Left lung (tissue), 10 donors: ENCODE results near the gene UNC80. TPM values are rescaled to one million over a fixed set of nuclear protein-coding genes. Genes with fewer than 3 reads are reported as not detected.

Experiments
- ATAC-seq: fragments of 200-7000 bp; cut with Tn5 transposase; one replicate; pipeline ENCODE4 v1.9.1; 2020; ENCODE audit warnings: moderate library complexity
- DNase-seq, 4 donors: peaks; one replicate each; pipeline ENCODE4 v3.0.0-alpha.2; 2013 to 2020
- H3K27ac ChIP-seq, 2 donors: fragments of 200-600 bp; sonication (generic) in 1 of 2; one replicate each; pipeline versions ENCODE4 v1.5.0 to v1.8.0; 2020 to 2021
- H3K27me3 ChIP-seq, 2 donors: fragments of 200-600 bp; sonication (generic) in 1 of 2; one replicate each; pipeline versions ENCODE4 v1.5.0 to v1.8.0; 2020 to 2021
- H3K36me3 ChIP-seq, 2 donors: fragments of 200-600 bp; sonication (generic) in 1 of 2; one replicate each; pipeline versions ENCODE4 v1.5.0 to v1.8.0; 2020 to 2021
- H3K4me1 ChIP-seq, 2 donors: fragments of 200-600 bp; one replicate each; pipeline ENCODE4 v1.8.0; 2021
- H3K4me3 ChIP-seq, 2 donors: fragments of 200-600 bp; sonication (generic) in 1 of 2; one replicate each; pipeline versions ENCODE4 v1.5.0 to v1.8.0; 2020 to 2021; ENCODE audit warnings: mild to moderate bottlenecking in 1 of 2
- H3K9me3 ChIP-seq, 2 donors: fragments of 200-600 bp; sonication (generic) in 1 of 2; one replicate each; pipeline versions ENCODE4 v1.5.0 to v1.8.0; 2020 to 2021
- intact Hi-C, 2 donors: fragments of 100-400 bp; cut with DNase I; formaldehyde crosslinking; loops; one replicate each; pipeline versions ENCODE4 v1.11.2 to v1.14.2; 2022
- polyA plus RNA-seq, 6 donors: library from polyadenylated mRNA; unstranded; fragments of 120-200 nt; gene quantifications; one replicate each; pipeline ENCODE4 v1.2.1, GENCODE V29; 2013; ENCODE audit not compliant: insufficient read length in 6 of 6
- total RNA-seq, 2 donors: library from RNA; stranded (reverse); fragmentation: NEBNext Ultra II Directional; extraction: Animal tissue kit (Norgen Biotek cat#: 25700); gene quantifications; one replicate each; pipeline ENCODE4 v1.2.1, GENCODE V29; 2021
- TF ChIP-seq, protein P1 (sequence below), 2 donors: fragments of 200-600 bp; sonication (generic) in 1 of 2; IDR thresholded peaks; one replicate each; pipeline versions ENCODE4 v1.5.0 to v1.8.0; 2021; ENCODE audit warnings: antibody characterized with exemption in 2 of 2
- donor health status: DM: no; HTN: yes; CAD: no.
- donor health status: DM: no; HTN: no; CAD: no.

Gene UNC80
- total and polyA plus RNA-seq, 8 donors: 0.06 to 1.8 (median 1.3) TPM; not detected in 1

DNA sequence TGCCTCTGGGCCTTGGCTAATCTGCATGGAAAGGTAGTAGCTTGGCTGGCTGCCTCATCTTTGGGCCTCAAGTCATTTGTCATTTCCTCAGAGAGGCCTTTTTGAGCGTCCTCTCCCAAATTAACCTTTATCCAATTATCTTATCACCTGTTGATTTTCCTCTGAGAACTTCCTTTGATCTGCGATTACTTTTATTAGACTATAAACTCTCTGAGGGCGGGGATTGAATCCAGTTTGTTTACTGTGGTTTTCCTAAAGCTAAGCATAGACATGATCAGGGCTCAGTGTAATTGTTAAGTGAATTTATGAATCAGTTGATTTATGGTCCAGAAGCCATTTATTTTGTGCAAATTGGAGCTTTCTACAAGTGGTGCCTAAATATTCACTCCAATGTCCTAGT is 238.3 kb downstream of the UNC80 start:
- TF ChIP-seq, protein P1, sequence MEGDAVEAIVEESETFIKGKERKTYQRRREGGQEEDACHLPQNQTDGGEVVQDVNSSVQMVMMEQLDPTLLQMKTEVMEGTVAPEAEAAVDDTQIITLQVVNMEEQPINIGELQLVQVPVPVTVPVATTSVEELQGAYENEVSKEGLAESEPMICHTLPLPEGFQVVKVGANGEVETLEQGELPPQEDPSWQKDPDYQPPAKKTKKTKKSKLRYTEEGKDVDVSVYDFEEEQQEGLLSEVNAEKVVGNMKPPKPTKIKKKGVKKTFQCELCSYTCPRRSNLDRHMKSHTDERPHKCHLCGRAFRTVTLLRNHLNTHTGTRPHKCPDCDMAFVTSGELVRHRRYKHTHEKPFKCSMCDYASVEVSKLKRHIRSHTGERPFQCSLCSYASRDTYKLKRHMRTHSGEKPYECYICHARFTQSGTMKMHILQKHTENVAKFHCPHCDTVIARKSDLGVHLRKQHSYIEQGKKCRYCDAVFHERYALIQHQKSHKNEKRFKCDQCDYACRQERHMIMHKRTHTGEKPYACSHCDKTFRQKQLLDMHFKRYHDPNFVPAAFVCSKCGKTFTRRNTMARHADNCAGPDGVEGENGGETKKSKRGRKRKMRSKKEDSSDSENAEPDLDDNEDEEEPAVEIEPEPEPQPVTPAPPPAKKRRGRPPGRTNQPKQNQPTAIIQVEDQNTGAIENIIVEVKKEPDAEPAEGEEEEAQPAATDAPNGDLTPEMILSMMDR (IDR thresholded peaks at IDR 0.05): no peak
- DNase-seq (no peak), ATAC-seq (no peak)
- intact Hi-C loops: no loop called here
- Histone ChIP-seq H3K4me1 (peaks cover 0 to 23% of the 10 kb centered on the region in 2 donors), H3K36me3 (peaks cover 0 to 60% of the 10 kb centered on the region in 2 donors), H3K4me3 (no peak overlapping the region), H3K27me3 (no peaks in the 10 kb centered on the region), H3K27ac (no peak overlapping the region), H3K9me3 (no peaks in the 10 kb centered on the region)

DNA sequence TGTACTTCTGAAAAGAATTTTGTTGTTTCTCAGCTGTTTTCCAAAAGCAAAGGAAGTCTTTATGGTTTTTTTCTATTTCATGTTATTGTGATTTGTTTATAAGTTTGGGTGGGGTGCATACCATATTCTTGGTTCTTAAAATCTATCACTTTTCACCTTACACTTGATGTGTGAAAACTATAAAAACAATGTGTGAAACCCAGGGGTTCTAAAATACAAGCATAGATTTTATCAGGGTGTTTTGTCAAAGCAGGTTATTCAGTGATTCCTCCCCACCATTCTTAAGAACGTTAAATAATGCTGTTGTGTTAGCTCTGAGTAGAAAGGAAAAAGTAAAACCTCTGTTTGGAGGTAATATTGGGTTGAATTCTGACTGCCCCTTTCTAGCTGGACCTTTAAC is 248.5 kb downstream of the UNC80 start:
- DNase-seq (no peak), ATAC-seq (no peak)
- H3K4me1 ChIP-seq: no peaks in the 10 kb centered on the region
- no peaks in the 10 kb centered on the region for H3K27me3 ChIP-seq
- H3K27ac ChIP-seq: no peak overlapping the region
- no peaks in the 10 kb centered on the region for H3K9me3 ChIP-seq
- H3K36me3 ChIP-seq: peaks cover 0 to 99% of the 10 kb centered on the region in 2 donors
- intact Hi-C loops: no loop called here
- TF ChIP-seq, protein P1 (IDR thresholded peaks at IDR 0.05): no peak
- no peak overlapping the region for H3K4me3 ChIP-seq

DNA sequence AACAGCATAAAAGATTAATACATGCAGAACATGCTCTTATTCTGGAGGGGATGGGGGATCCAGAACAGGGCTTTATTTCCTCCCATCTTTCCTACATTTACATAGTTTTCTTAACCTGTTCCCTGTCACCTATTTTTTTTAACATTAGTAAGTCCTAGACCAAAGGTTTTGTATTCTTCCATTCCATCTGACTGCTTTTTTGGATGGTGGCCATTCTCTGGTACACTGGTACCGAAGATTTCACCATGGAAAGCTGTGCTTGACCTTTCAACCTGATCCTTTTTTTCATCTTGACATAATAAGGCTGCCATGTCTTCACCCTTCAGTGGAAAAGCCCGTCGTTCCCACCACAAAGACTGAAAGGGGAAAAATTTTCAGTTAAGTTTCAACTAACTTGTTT is 251.2 kb downstream of the UNC80 start:
- no peak overlapping the region for H3K4me3 ChIP-seq
- TF ChIP-seq, protein P1 (IDR thresholded peaks at IDR 0.05): no peak
- H3K27ac ChIP-seq: no peak overlapping the region
- no peak for DNase-seq
- H3K27me3 ChIP-seq: no peaks in the 10 kb centered on the region
- peaks cover 0 to 93% of the 10 kb centered on the region in 2 donors for H3K36me3 ChIP-seq
- H3K4me1 ChIP-seq: no peaks in the 10 kb centered on the region
- intact Hi-C loops: no loop called here
- no peak for ATAC-seq
- no peaks in the 10 kb centered on the region for H3K9me3 ChIP-seq

DNA sequence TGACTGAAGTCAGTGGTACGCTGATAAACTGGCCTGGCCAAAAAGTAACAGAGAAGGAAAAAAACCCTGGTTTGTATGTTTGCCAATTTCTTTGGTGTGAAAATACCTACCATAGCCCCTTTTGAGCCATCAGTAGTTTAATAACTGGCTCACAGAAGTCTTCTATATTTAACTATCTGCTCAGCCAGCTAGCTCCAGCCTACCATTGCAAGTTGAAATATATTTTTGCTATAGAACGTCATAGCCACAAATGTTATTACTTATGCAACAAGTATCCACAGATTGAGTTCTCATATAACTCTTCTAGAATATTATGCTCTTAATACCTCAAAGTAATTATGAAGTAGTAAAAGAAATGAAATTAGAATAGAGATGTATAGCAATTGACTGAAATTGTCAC is 256.0 kb downstream of the UNC80 start:
- H3K4me1 ChIP-seq: no peaks in the 10 kb centered on the region
- H3K4me3 ChIP-seq: no peak overlapping the region
- TF ChIP-seq, protein P1 (IDR thresholded peaks at IDR 0.05): no peak
- no peak overlapping the region for H3K27ac ChIP-seq
- H3K27me3 ChIP-seq: no peaks in the 10 kb centered on the region
- ATAC-seq (no peak), DNase-seq (no peak)
- peaks cover 0 to 58% of the 10 kb centered on the region in 2 donors for H3K36me3 ChIP-seq
- no peaks in the 10 kb centered on the region for H3K9me3 ChIP-seq
- intact Hi-C loops: no loop called here

DNA sequence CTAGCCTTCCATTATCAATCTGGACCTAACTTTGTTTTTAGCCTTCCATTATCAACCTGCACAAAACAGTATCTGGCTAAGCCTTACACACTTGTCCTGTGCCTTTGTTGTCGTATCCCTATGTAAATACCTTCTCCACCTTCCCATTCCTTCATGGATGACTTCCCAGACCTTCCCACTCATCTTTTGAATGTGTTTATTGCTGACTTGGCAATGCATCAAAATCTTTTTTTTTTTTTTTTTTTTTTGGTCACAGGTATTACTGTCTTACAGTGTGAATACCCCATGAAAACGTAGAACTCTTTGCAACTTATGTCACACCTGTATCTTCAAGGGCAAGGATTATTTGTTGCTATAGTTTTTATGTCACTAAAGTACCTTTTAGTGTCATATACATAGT is 256.5 kb downstream of the UNC80 start:
- no peak for DNase-seq
- Histone ChIP-seq H3K4me3 (no peak overlapping the region), H3K27me3 (no peaks in the 10 kb centered on the region), H3K4me1 (no peaks in the 10 kb centered on the region), H3K36me3 (peaks cover 0 to 53% of the 10 kb centered on the region in 2 donors), H3K9me3 (no peaks in the 10 kb centered on the region), H3K27ac (no peak overlapping the region)
- ATAC-seq: no peak
- intact Hi-C loops: no loop called here
- TF ChIP-seq, protein P1 (IDR thresholded peaks at IDR 0.05): no peak
